ENCODE measurements around the gene KIF5C. TPM values are rescaled to one million over a fixed set of nuclear protein-coding genes. Genes with fewer than 3 reads are reported as not detected.

The KIF5C gene
- total and polyA plus RNA-seq, 2 experiments from 2014 or later: 45.0 to 49.1 TPM

DNA sequence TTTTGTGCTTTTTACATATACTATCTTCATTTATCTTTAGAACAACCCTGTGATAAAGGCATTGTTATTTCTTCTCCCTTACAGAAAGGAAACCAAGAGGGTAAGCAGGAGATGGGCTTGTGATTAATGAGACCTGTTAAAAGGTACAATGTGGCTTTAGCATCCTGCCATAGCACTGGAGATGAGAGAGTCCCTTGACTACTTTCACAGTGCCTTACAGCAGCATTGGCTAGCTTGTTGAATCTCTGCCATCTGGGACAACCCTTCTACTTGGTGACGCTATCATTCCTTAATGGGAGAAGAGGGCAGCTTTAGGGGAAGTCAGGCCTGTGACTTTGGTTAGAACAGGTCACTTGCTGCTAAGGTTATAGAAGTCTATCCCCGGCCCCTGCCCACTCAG is 95.4 kb downstream of the KIF5C start (continued):
- TF ChIP-seq, protein P1, sequence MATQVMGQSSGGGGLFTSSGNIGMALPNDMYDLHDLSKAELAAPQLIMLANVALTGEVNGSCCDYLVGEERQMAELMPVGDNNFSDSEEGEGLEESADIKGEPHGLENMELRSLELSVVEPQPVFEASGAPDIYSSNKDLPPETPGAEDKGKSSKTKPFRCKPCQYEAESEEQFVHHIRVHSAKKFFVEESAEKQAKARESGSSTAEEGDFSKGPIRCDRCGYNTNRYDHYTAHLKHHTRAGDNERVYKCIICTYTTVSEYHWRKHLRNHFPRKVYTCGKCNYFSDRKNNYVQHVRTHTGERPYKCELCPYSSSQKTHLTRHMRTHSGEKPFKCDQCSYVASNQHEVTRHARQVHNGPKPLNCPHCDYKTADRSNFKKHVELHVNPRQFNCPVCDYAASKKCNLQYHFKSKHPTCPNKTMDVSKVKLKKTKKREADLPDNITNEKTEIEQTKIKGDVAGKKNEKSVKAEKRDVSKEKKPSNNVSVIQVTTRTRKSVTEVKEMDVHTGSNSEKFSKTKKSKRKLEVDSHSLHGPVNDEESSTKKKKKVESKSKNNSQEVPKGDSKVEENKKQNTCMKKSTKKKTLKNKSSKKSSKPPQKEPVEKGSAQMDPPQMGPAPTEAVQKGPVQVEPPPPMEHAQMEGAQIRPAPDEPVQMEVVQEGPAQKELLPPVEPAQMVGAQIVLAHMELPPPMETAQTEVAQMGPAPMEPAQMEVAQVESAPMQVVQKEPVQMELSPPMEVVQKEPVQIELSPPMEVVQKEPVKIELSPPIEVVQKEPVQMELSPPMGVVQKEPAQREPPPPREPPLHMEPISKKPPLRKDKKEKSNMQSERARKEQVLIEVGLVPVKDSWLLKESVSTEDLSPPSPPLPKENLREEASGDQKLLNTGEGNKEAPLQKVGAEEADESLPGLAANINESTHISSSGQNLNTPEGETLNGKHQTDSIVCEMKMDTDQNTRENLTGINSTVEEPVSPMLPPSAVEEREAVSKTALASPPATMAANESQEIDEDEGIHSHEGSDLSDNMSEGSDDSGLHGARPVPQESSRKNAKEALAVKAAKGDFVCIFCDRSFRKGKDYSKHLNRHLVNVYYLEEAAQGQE (IDR thresholded peaks at IDR 0.05; ENCODE audit: unreplicated experiment): no peak
- TF ChIP-seq, protein P2, sequence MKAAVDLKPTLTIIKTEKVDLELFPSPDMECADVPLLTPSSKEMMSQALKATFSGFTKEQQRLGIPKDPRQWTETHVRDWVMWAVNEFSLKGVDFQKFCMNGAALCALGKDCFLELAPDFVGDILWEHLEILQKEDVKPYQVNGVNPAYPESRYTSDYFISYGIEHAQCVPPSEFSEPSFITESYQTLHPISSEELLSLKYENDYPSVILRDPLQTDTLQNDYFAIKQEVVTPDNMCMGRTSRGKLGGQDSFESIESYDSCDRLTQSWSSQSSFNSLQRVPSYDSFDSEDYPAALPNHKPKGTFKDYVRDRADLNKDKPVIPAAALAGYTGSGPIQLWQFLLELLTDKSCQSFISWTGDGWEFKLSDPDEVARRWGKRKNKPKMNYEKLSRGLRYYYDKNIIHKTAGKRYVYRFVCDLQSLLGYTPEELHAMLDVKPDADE (IDR thresholded peaks at IDR 0.05): no peak

DNA sequence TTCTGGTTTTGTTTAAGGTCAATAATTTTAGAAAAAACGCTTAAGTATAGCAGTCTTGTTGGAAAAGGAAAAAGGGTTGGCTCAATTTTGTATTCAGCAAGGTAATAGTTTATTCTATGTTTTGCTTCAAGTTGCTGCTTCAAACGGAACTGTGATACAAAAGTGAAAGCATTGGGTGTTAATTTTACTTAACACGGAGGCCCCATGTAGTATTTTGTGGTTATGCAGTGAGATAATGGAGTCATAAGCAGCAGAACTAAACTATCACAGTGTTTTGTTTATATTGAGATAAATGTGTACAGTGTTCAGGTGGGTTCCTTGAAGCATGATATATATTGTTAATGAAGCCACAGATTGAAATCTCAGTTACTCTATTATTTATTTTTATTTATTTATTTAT is 96.5 kb downstream of the KIF5C start:
- no peaks in the 10 kb centered on the region for H3K36me3 ChIP-seq (ENCODE audit: insufficient read depth)
- peaks cover 24% of the 10 kb centered on the region for H3K36me3 Mint-ChIP-seq (ENCODE audit: low read depth)
- no peak overlapping the region for H3K4me3 ChIP-seq
- no peak overlapping the region for H2AFZ ChIP-seq
- no peak for DNase-seq (ENCODE audit: low spot score)
- ATAC-seq: no peak
- H3K9me2 ChIP-seq (ENCODE audit: insufficient read depth): peaks cover 4% of the 10 kb centered on the region; the same call in 1 of the 2 replicates
- H3K4me1 Mint-ChIP-seq: peaks cover 53% of the 10 kb centered on the region
- H3K9me3 Mint-ChIP-seq: no peaks in the 10 kb centered on the region
- H3K27ac Mint-ChIP-seq: no peak overlapping the region
- no peak overlapping the region for H3K4me2 ChIP-seq
- no peaks in the 10 kb centered on the region; the same call in none of the 2 replicates for H3K79me2 ChIP-seq (replicated peaks; ENCODE audit: insufficient read depth)
- H3F3A ChIP-seq (replicated peaks; ENCODE audit: low read depth): no peaks in the 10 kb centered on the region
- H3K27me3 Mint-ChIP-seq (ENCODE audit: insufficient read depth, low read depth, poor library complexity): peaks cover 9% of the 10 kb centered on the region
- H3K4me3 Mint-ChIP-seq: no peak overlapping the region
- H3K27me3 ChIP-seq (ENCODE audit: insufficient read depth): no peaks in the 10 kb centered on the region
- peaks cover 39% of the 10 kb centered on the region for H3K4me1 ChIP-seq (ENCODE audit: insufficient read depth)
- no peak overlapping the region for H3K27ac ChIP-seq (ENCODE audit: low read depth)
- no peaks in the 10 kb centered on the region; the same call in 1 of the 2 replicates for H4K20me1 ChIP-seq (replicated peaks; ENCODE audit: insufficient read depth)
- TF ChIP-seq, protein P2 (IDR thresholded peaks at IDR 0.05): no peak
- TF ChIP-seq STAT1 (IDR thresholded peaks at IDR 0.05; ENCODE audit: unreplicated experiment) (no peak), CREB1 (CRISPR knock-in tag; IDR thresholded peaks at IDR 0.05; ENCODE audit: low read depth) (no peak), JUNB (IDR thresholded peaks at IDR 0.05; ENCODE audit: unreplicated experiment) (no peak), EZH2 (IDR thresholded peaks at IDR 0.05; ENCODE audit: low read depth, unreplicated experiment) (no peak), ZNF114 (CRISPR knock-in tag; IDR thresholded peaks at IDR 0.05) (no peak)
- TF ChIP-seq, protein P3, sequence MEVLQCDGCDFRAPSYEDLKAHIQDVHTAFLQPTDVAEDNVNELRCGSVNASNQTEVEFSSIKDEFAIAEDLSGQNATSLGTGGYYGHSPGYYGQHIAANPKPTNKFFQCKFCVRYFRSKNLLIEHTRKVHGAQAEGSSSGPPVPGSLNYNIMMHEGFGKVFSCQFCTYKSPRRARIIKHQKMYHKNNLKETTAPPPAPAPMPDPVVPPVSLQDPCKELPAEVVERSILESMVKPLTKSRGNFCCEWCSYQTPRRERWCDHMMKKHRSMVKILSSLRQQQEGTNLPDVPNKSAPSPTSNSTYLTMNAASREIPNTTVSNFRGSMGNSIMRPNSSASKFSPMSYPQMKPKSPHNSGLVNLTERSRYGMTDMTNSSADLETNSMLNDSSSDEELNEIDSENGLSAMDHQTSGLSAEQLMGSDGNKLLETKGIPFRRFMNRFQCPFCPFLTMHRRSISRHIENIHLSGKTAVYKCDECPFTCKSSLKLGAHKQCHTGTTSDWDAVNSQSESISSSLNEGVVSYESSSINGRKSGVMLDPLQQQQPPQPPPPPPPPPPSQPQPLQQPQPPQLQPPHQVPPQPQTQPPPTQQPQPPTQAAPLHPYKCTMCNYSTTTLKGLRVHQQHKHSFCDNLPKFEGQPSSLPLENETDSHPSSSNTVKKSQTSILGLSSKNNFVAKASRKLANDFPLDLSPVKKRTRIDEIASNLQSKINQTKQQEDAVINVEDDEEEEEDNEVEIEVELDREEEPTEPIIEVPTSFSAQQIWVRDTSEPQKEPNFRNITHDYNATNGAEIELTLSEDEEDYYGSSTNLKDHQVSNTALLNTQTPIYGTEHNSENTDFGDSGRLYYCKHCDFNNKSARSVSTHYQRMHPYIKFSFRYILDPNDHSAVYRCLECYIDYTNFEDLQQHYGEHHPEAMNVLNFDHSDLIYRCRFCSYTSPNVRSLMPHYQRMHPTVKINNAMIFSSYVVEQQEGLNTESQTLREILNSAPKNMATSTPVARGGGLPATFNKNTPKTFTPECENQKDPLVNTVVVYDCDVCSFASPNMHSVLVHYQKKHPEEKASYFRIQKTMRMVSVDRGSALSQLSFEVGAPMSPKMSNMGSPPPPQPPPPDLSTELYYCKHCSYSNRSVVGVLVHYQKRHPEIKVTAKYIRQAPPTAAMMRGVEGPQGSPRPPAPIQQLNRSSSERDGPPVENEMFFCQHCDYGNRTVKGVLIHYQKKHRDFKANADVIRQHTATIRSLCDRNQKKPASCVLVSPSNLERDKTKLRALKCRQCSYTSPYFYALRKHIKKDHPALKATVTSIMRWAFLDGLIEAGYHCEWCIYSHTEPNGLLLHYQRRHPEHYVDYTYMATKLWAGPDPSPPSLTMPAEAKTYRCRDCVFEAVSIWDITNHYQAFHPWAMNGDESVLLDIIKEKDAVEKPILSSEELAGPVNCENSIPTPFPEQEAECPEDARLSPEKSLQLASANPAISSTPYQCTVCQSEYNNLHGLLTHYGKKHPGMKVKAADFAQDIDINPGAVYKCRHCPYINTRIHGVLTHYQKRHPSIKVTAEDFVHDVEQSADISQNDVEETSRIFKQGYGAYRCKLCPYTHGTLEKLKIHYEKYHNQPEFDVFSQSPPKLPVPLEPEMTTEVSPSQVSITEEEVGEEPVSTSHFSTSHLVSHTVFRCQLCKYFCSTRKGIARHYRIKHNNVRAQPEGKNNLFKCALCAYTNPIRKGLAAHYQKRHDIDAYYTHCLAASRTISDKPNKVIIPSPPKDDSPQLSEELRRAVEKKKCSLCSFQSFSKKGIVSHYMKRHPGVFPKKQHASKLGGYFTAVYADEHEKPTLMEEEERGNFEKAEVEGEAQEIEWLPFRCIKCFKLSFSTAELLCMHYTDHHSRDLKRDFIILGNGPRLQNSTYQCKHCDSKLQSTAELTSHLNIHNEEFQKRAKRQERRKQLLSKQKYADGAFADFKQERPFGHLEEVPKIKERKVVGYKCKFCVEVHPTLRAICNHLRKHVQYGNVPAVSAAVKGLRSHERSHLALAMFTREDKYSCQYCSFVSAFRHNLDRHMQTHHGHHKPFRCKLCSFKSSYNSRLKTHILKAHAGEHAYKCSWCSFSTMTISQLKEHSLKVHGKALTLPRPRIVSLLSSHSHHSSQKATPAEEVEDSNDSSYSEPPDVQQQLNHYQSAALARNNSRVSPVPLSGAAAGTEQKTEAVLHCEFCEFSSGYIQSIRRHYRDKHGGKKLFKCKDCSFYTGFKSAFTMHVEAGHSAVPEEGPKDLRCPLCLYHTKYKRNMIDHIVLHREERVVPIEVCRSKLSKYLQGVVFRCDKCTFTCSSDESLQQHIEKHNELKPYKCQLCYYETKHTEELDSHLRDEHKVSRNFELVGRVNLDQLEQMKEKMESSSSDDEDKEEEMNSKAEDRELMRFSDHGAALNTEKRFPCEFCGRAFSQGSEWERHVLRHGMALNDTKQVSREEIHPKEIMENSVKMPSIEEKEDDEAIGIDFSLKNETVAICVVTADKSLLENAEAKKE (CRISPR knock-in tag; IDR thresholded peaks at IDR 0.05): no peak
- TF ChIP-seq, protein P4, sequence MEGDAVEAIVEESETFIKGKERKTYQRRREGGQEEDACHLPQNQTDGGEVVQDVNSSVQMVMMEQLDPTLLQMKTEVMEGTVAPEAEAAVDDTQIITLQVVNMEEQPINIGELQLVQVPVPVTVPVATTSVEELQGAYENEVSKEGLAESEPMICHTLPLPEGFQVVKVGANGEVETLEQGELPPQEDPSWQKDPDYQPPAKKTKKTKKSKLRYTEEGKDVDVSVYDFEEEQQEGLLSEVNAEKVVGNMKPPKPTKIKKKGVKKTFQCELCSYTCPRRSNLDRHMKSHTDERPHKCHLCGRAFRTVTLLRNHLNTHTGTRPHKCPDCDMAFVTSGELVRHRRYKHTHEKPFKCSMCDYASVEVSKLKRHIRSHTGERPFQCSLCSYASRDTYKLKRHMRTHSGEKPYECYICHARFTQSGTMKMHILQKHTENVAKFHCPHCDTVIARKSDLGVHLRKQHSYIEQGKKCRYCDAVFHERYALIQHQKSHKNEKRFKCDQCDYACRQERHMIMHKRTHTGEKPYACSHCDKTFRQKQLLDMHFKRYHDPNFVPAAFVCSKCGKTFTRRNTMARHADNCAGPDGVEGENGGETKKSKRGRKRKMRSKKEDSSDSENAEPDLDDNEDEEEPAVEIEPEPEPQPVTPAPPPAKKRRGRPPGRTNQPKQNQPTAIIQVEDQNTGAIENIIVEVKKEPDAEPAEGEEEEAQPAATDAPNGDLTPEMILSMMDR (conservative IDR thresholded peaks at IDR 0.05; ENCODE audit: low read depth in 2 of 2): no peak

Measured in GM23338 (cell line).